Transverse colon (tissue), 3 donors: ENCODE results near the gene EPB41L4B.

Experiments
- CTCF ChIP-seq, 5 experiments: fragments of 200-600 bp in 3 of 5; fragments of 450-650 bp in 2 of 5; sonication (generic) in 3 of 5; IDR thresholded peaks; 1 replicate in 2 of 5; 2 replicates in 3 of 5; pipeline ENCODE4 v1.5.1; 2016 to 2017; ENCODE audit warnings: antibody characterized with exemption in 5 of 5, inconsistent platforms in 3 of 5, mild to moderate bottlenecking in 2 of 5, moderate library complexity in 1 of 5
- EP300 ChIP-seq: sonication (generic); formaldehyde crosslinking; IDR thresholded peaks from one replicate; pipeline ENCODE4 v1.6.1; 2017; ENCODE audit warnings: antibody characterized with exemption, low read depth
- POLR2A ChIP-seq: fragments of 450-650 bp; IDR thresholded peaks from one replicate; pipeline ENCODE4 v1.6.1; 2016; ENCODE audit warnings: antibody characterized with exemption, mild to moderate bottlenecking, moderate library complexity

- TF ChIP-seq CTCF (IDR thresholded peaks at IDR 0.05) (peak in 4 of 5 experiments; percentile 30 to 43 (median 40)), POLR2A (no peak), EP300 (no peak)
Observed at GRCh38 chr9:109143881-109144562, 176.8 kb downstream of the EPB41L4B start.
